ENCODE results near the gene IL13RA1.

DNA sequence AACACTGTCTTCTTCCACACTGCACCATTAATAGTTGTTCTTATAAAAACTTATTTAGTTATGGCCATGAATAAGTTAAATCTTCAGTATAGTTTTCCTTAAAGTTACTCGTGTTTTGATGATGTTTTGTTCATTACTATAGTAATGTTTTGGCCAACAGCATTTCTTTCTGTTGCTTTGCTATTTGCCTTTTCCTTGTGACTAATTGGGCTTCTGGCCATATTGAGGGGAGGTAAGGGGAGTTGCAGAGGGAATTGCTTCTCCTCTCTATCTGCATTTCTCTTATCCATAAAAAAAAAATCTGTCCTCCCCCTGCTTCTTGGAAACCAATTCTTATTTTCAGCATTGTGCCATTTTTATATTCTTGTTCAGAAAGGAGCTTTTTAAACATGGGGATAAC is 53.5 kb downstream of the IL13RA1 start:
- TF ChIP-seq ZFP3 (CRISPR knock-in tag; IDR thresholded peaks at IDR 0.05) (no peak), RARB (CRISPR knock-in tag; IDR thresholded peaks at IDR 0.05) (no peak), ZNF70 (CRISPR knock-in tag; IDR thresholded peaks at IDR 0.05) (no peak), PPARA (CRISPR knock-in tag; IDR thresholded peaks at IDR 0.05; ENCODE audit: borderline replicate concordance) (no peak), ZFP30 (CRISPR knock-in tag; IDR thresholded peaks at IDR 0.05) (no peak)

All from SK-N-SH treated with all-trans-retinoic acid at 6 μM for 48 hours (cell line).